ENCODE data around the gene MAP3K3. TPM values are rescaled to one million over a fixed set of nuclear protein-coding genes. Genes with fewer than 3 reads are reported as not detected.
A peak's percentile ranks its signal among the peaks of the same experiment; 100 is the strongest.

MAP3K3 gene
- total and polyA plus RNA-seq, 2 donors (not counting 1 experiment from before 2014, with no cell fraction given) = 49.1 to 74.7 TPM

GRCh38 chr17:63702721-63703015 lies 80.5 kb downstream of the MAP3K3 start:
- Histone ChIP-seq H4K20me1 (ENCODE audit: control insufficient read depth, insufficient read depth, low read length, poor library complexity, severe bottlenecking) (peaks cover 31% of the 10 kb centered on the region), H3K79me2 (ENCODE audit: control insufficient read depth, insufficient read depth, low read length) (peaks cover 53% of the 10 kb centered on the region), H3K4me2 (replicated peaks; ENCODE audit: low read depth, low read length, poor library complexity, severe bottlenecking) (peak overlapping the region; percentile 99), H3K9me3 (ENCODE audit: control extremely low read depth in 1 of 3, control insufficient read depth in 2 of 3, insufficient read depth in 1 of 3, low read length in 2 of 3) (peaks cover 0 to 6% (median 0%) of the 10 kb centered on the region in 3 donors), H3K4me1 (ENCODE audit: control insufficient read depth in 2 of 2, insufficient read depth in 2 of 2, low read length in 2 of 2) (peaks cover 56 to 63% of the 10 kb centered on the region in 2 donors), H3K9ac (ENCODE audit: low read length) (peak overlapping the region; percentile 64), H3K4me3 (ENCODE audit: control extremely low read depth in 1 of 5, extremely low read depth in 1 of 5, insufficient read depth in 1 of 5, low read depth in 2 of 5, low read length in 4 of 5) (peak overlapping the region; percentile 43 to 98 (median 67)), H3K27ac (ENCODE audit: low read length in 2 of 2) (peak overlapping the region; percentile 77 to 95), H3K36me3 (replicated peaks in 1 of 2; ENCODE audit: control extremely low read depth in 1 of 2, control insufficient read depth in 1 of 2, extremely low read depth in 1 of 2, insufficient read depth in 2 of 2, low read length in 1 of 2) (peaks cover 0 to 30% of the 10 kb centered on the region in 2 experiments), H2AFZ (ENCODE audit: insufficient read depth, low read depth, low read length, poor library complexity, severe bottlenecking) (no peak overlapping the region), H3K27me3 (replicated peaks in 1 of 4; ENCODE audit: control extremely low read depth in 1 of 4, control insufficient read depth in 3 of 4, insufficient read depth in 4 of 4, low read length in 3 of 4) (no peaks in the 10 kb centered on the region)
- no peaks in the 10 kb centered on the region for H3K27me3 Mint-ChIP-seq
- DNase-seq (peak; percentile 22), ATAC-seq (ENCODE audit: low read depth) (no peak)
- CTCF ChIA-PET = interaction anchor here (1.2 to 4.0 kb wide), 3 partner anchors 40 to 277 kb away, joined by 3 to 26 read pairs (median 8); partner anchors contain the start of gene STRADA
- H3K4me3 Mint-ChIP-seq = peak overlapping the region; percentile 89
- no peaks in the 10 kb centered on the region for H3K9me3 Mint-ChIP-seq (ENCODE audit: insufficient read depth)
- POLR2A ChIA-PET = interaction anchor here (0.6 to 10.6 kb wide), 5 partner anchors 12 to 141 kb away, joined by 3 to 113 read pairs (median 4); partner anchors contain the start of genes CCDC47, DDX42 and MAP3K3
- TF ChIP-seq CTCF (IDR thresholded peaks at IDR 0.05) (no peak), EZH2 (IDR thresholded peaks at IDR 0.05; ENCODE audit: borderline replicate concordance, insufficient read depth, low read depth, low read length, poor library complexity, severe bottlenecking) (no peak)
- H3K27ac Mint-ChIP-seq = peak overlapping the region; percentile 99
- WGBS (ENCODE audit: insufficient coverage) = 70% methylated on average over 6 of the region's 6 CpGs
- intact Hi-C loops (cut with micrococcal nuclease) = loop anchor here (1.0 to 5.0 kb wide), 2 partner anchors 39 to 805 kb away; partner anchors contain the start of genes CEP95, DDX5 and STRADA
- peaks cover 65% of the 10 kb centered on the region for H3K4me1 Mint-ChIP-seq

GRCh38 chr17:63703029-63703428 lies 80.8 kb downstream of the MAP3K3 start:
- Histone ChIP-seq H3K4me2 (replicated peaks; ENCODE audit: low read depth, low read length, poor library complexity, severe bottlenecking) (peak overlapping the region; percentile 99), H3K4me1 (ENCODE audit: control insufficient read depth in 2 of 2, insufficient read depth in 2 of 2, low read length in 2 of 2) (peaks cover 55 to 62% of the 10 kb centered on the region in 2 donors), H3K27ac (ENCODE audit: low read length in 2 of 2) (peak overlapping the region; percentile 77 to 95), H3K9me3 (ENCODE audit: control extremely low read depth in 1 of 3, control insufficient read depth in 2 of 3, insufficient read depth in 1 of 3, low read length in 2 of 3) (peaks cover 0 to 6% (median 0%) of the 10 kb centered on the region in 3 donors), H4K20me1 (ENCODE audit: control insufficient read depth, insufficient read depth, low read length, poor library complexity, severe bottlenecking) (peaks cover 27% of the 10 kb centered on the region), H3K36me3 (replicated peaks in 1 of 2; ENCODE audit: control extremely low read depth in 1 of 2, control insufficient read depth in 1 of 2, extremely low read depth in 1 of 2, insufficient read depth in 2 of 2, low read length in 1 of 2) (peaks cover 0 to 30% of the 10 kb centered on the region in 2 experiments), H3K79me2 (ENCODE audit: control insufficient read depth, insufficient read depth, low read length) (peaks cover 51% of the 10 kb centered on the region), H3K4me3 (ENCODE audit: control extremely low read depth in 1 of 5, extremely low read depth in 1 of 5, insufficient read depth in 1 of 5, low read depth in 2 of 5, low read length in 4 of 5) (peak overlapping the region in 3 of 5 experiments; percentile 43 to 95 (median 66)), H2AFZ (ENCODE audit: insufficient read depth, low read depth, low read length, poor library complexity, severe bottlenecking) (no peak overlapping the region), H3K9ac (ENCODE audit: low read length) (peak overlapping the region; percentile 64), H3K27me3 (replicated peaks in 1 of 4; ENCODE audit: control extremely low read depth in 1 of 4, control insufficient read depth in 3 of 4, insufficient read depth in 4 of 4, low read length in 3 of 4) (no peaks in the 10 kb centered on the region)
- no peaks in the 10 kb centered on the region for H3K9me3 Mint-ChIP-seq (ENCODE audit: insufficient read depth)
- DNase-seq (no peak), ATAC-seq (ENCODE audit: low read depth) (no peak)
- ChIA-PET CTCF (interaction anchor here (1.2 to 4.0 kb wide), 4 partner anchors 9 to 278 kb away, joined by 3 to 26 read pairs (median 6); partner anchors contain the start of gene STRADA), POLR2A (interaction anchor here (0.6 to 10.6 kb wide), 4 partner anchors 12 to 149 kb away, joined by 3 to 113 read pairs (median 4); partner anchors contain the start of genes CCDC47, DDX42 and MAP3K3)
- 93% methylated on average over 5 of the region's 5 CpGs for WGBS (ENCODE audit: insufficient coverage)
- peak overlapping the region; percentile 89 for H3K4me3 Mint-ChIP-seq
- intact Hi-C loops (cut with micrococcal nuclease) = loop anchor here (5.0 kb wide), 1 partner anchor 804 kb away; the partner anchor contains the start of genes CEP95 and DDX5
- H3K27me3 Mint-ChIP-seq = no peaks in the 10 kb centered on the region
- TF ChIP-seq CTCF (IDR thresholded peaks at IDR 0.05) = no peak
- TF ChIP-seq EZH2 (IDR thresholded peaks at IDR 0.05; ENCODE audit: borderline replicate concordance, insufficient read depth, low read depth, low read length, poor library complexity, severe bottlenecking) = no peak
- H3K4me1 Mint-ChIP-seq = peaks cover 62% of the 10 kb centered on the region
- peak overlapping the region; percentile 99 for H3K27ac Mint-ChIP-seq
